Measurements from ENCODE around the gene BMS1. TPM values are rescaled to one million over a fixed set of nuclear protein-coding genes. Genes with fewer than 3 reads are reported as not detected.
A peak's percentile ranks its signal among the peaks of the same experiment; 100 is the strongest.

Gene BMS1
- total and polyA plus RNA-seq, 2 of the 13 experiments (the other 11 are each of a cell fraction or from before 2014, with no cell fraction given) = 3.9 to 25.2 TPM

DNA sequence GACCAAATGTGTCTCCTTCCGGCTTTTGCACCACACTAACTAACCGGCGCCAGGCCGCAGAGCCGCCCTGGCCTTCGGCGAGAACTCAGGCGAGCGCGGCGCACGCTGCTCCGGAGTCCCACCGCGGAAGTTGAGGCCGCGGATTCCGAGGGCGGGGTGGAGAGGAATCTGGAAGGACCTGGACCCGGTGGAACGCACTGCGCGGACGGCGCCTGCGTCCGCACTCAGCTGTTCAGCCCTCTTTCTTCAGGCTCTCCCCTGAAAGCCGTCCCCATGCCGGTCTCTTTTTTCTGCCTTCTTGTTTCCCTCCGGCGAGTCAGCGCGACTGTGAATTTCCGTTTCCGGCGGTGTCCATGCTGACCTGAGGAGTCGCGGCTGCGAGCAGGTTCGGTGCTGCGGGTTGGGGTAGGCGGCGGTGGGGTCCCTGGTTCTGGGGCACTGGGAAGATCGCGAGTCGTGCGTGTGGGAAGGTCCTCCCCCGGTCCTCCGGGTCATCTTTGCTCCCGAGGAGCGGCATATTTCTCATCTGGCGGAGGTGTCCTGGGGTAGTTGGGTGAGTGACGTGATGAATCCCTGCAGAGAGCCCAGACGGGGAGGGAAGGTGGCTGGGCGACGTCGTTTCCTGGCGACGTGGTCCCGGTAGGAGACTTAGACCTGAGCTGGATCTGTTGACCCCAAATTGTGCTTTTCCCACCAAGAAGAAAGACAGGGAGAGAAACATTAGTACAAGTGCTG is at the start of gene BMS1 (continued):
- TF ChIP-seq, protein P1, sequence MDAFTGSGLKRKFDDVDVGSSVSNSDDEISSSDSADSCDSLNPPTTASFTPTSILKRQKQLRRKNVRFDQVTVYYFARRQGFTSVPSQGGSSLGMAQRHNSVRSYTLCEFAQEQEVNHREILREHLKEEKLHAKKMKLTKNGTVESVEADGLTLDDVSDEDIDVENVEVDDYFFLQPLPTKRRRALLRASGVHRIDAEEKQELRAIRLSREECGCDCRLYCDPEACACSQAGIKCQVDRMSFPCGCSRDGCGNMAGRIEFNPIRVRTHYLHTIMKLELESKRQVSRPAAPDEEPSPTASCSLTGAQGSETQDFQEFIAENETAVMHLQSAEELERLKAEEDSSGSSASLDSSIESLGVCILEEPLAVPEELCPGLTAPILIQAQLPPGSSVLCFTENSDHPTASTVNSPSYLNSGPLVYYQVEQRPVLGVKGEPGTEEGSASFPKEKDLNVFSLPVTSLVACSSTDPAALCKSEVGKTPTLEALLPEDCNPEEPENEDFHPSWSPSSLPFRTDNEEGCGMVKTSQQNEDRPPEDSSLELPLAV (CRISPR knock-in tag; conservative IDR thresholded peaks at IDR 0.05; ENCODE audit: low read depth) = peak; percentile 73; the same call in 1 of the 2 replicates
- TF ChIP-seq SAP130 (CRISPR knock-in tag; IDR thresholded peaks at IDR 0.05; ENCODE audit: low read depth) = peak; percentile 94
- TF ChIP-seq CHD2 (IDR thresholded peaks at IDR 0.05; ENCODE audit: low read depth, low read length) = no peak
- peak; percentile 71 for TF ChIP-seq RXRA (CRISPR knock-in tag; IDR thresholded peaks at IDR 0.05)
- TF ChIP-seq TBX3 (IDR thresholded peaks at IDR 0.05; ENCODE audit: borderline replicate concordance) = no peak; the same call in 1 of the 2 replicates
- no peak; the same call in 1 of the 2 replicates for TF ChIP-seq RFX1 (IDR thresholded peaks at IDR 0.05)
- peak; percentile 94 for TF ChIP-seq POGZ (CRISPR knock-in tag; IDR thresholded peaks at IDR 0.05)
- no peak for TF ChIP-seq MBD4 (IDR thresholded peaks at IDR 0.05; ENCODE audit: borderline replicate concordance, low read length)
- no peak for TF ChIP-seq ZNF207 (IDR thresholded peaks at IDR 0.05; ENCODE audit: borderline replicate concordance)
- TF ChIP-seq, protein P2, sequence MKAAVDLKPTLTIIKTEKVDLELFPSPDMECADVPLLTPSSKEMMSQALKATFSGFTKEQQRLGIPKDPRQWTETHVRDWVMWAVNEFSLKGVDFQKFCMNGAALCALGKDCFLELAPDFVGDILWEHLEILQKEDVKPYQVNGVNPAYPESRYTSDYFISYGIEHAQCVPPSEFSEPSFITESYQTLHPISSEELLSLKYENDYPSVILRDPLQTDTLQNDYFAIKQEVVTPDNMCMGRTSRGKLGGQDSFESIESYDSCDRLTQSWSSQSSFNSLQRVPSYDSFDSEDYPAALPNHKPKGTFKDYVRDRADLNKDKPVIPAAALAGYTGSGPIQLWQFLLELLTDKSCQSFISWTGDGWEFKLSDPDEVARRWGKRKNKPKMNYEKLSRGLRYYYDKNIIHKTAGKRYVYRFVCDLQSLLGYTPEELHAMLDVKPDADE (CRISPR knock-in tag; IDR thresholded peaks at IDR 0.05) = 0 out of 2 replicates have a peak, but pooled peaks have one; percentile 50
- peak; percentile 93 for TF ChIP-seq ATF7-NPFF (CRISPR knock-in tag; IDR thresholded peaks at IDR 0.05; ENCODE audit: low read depth)
- TF ChIP-seq, protein P3, sequence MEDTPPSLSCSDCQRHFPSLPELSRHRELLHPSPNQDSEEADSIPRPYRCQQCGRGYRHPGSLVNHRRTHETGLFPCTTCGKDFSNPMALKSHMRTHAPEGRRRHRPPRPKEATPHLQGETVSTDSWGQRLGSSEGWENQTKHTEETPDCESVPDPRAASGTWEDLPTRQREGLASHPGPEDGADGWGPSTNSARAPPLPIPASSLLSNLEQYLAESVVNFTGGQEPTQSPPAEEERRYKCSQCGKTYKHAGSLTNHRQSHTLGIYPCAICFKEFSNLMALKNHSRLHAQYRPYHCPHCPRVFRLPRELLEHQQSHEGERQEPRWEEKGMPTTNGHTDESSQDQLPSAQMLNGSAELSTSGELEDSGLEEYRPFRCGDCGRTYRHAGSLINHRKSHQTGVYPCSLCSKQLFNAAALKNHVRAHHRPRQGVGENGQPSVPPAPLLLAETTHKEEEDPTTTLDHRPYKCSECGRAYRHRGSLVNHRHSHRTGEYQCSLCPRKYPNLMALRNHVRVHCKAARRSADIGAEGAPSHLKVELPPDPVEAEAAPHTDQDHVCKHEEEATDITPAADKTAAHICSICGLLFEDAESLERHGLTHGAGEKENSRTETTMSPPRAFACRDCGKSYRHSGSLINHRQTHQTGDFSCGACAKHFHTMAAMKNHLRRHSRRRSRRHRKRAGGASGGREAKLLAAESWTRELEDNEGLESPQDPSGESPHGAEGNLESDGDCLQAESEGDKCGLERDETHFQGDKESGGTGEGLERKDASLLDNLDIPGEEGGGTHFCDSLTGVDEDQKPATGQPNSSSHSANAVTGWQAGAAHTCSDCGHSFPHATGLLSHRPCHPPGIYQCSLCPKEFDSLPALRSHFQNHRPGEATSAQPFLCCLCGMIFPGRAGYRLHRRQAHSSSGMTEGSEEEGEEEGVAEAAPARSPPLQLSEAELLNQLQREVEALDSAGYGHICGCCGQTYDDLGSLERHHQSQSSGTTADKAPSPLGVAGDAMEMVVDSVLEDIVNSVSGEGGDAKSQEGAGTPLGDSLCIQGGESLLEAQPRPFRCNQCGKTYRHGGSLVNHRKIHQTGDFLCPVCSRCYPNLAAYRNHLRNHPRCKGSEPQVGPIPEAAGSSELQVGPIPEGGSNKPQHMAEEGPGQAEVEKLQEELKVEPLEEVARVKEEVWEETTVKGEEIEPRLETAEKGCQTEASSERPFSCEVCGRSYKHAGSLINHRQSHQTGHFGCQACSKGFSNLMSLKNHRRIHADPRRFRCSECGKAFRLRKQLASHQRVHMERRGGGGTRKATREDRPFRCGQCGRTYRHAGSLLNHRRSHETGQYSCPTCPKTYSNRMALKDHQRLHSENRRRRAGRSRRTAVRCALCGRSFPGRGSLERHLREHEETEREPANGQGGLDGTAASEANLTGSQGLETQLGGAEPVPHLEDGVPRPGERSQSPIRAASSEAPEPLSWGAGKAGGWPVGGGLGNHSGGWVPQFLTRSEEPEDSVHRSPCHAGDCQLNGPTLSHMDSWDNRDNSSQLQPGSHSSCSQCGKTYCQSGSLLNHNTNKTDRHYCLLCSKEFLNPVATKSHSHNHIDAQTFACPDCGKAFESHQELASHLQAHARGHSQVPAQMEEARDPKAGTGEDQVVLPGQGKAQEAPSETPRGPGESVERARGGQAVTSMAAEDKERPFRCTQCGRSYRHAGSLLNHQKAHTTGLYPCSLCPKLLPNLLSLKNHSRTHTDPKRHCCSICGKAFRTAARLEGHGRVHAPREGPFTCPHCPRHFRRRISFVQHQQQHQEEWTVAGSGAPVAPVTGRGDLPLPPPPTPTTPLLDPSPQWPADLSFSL (CRISPR knock-in tag; IDR thresholded peaks at IDR 0.05) = no peak
- TF ChIP-seq, protein P4, sequence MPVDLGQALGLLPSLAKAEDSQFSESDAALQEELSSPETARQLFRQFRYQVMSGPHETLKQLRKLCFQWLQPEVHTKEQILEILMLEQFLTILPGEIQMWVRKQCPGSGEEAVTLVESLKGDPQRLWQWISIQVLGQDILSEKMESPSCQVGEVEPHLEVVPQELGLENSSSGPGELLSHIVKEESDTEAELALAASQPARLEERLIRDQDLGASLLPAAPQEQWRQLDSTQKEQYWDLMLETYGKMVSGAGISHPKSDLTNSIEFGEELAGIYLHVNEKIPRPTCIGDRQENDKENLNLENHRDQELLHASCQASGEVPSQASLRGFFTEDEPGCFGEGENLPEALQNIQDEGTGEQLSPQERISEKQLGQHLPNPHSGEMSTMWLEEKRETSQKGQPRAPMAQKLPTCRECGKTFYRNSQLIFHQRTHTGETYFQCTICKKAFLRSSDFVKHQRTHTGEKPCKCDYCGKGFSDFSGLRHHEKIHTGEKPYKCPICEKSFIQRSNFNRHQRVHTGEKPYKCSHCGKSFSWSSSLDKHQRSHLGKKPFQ (CRISPR knock-in tag; IDR thresholded peaks at IDR 0.05; ENCODE audit: insufficient replicate concordance) = peak; percentile 89
- TF ChIP-seq ZFP62 (CRISPR knock-in tag; IDR thresholded peaks at IDR 0.05) = no peak
- TF ChIP-seq, protein P5, sequence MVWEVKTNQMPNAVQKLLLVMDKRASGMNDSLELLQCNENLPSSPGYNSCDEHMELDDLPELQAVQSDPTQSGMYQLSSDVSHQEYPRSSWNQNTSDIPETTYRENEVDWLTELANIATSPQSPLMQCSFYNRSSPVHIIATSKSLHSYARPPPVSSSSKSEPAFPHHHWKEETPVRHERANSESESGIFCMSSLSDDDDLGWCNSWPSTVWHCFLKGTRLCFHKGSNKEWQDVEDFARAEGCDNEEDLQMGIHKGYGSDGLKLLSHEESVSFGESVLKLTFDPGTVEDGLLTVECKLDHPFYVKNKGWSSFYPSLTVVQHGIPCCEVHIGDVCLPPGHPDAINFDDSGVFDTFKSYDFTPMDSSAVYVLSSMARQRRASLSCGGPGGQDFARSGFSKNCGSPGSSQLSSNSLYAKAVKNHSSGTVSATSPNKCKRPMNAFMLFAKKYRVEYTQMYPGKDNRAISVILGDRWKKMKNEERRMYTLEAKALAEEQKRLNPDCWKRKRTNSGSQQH (CRISPR knock-in tag; IDR thresholded peaks at IDR 0.05; ENCODE audit: low read depth) = peak; percentile 98
